ENCODE measurements around the gene NLRP6. TPM values are rescaled to one million over a fixed set of nuclear protein-coding genes. Genes with fewer than 3 reads are reported as not detected.

The NLRP6 gene
- total RNA-seq, 1 experiment from 2014 or later: not detected

DNA sequence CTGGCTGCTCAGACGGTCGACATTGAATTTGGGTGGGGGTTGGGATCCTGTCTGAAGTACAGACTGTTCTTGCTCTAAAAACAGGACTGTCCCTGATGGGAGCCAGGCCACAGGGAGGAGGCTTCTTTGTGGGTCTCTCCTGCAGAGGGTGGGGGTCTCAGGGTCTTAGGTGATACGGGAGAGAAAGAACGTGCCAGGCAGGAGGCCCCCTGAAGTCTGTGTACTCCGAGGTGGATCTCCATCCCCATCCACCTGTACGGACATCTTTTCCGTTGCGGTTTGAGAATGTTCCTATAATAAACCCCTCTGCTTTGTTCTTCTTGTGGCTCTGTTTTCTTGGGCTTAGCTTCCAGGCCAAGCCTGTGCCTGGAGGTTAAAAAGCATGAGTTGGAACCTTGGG is 25.5 kb upstream of the NLRP6 start:
- intact Hi-C loops (cut with micrococcal nuclease; ENCODE audit: unreplicated experiment): loop anchor here (10.0 kb wide), 1 partner anchor 102 kb away; no protein-coding TSS in a partner anchor
- Histone ChIP-seq H3K9me3 (ENCODE audit: low read depth, low read length, poor library complexity, severe bottlenecking) (no peaks in the 10 kb centered on the region), H3K4me3 (ENCODE audit: low read depth, low read length, poor library complexity, severe bottlenecking) (no peak overlapping the region), H3K27me3 (replicated peaks; ENCODE audit: insufficient read depth, low read depth, low read length, poor library complexity) (no peaks in the 10 kb centered on the region), H3K36me3 (ENCODE audit: insufficient read depth, low read length, poor library complexity, severe bottlenecking) (peaks cover 43% of the 10 kb centered on the region), H3K4me1 (ENCODE audit: insufficient read depth, low read length, poor library complexity, severe bottlenecking) (no peaks in the 10 kb centered on the region), H3K27ac (ENCODE audit: low read depth, low read length, poor library complexity, severe bottlenecking) (no peak overlapping the region)
- ChIA-PET POLR2A (ENCODE audit: low non-redundant PET) (no interaction called here), CTCF (no interaction called here)
- TSS peak; percentile 79 for BruUV-seq (replicated peaks)
- DNase-seq (ENCODE audit: low spot score): no peak
- TF ChIP-seq EZH2 (IDR thresholded peaks at IDR 0.05; ENCODE audit: borderline replicate concordance, low read depth, low read length, poor library complexity, severe bottlenecking): no peak
- TF ChIP-seq, protein P1, sequence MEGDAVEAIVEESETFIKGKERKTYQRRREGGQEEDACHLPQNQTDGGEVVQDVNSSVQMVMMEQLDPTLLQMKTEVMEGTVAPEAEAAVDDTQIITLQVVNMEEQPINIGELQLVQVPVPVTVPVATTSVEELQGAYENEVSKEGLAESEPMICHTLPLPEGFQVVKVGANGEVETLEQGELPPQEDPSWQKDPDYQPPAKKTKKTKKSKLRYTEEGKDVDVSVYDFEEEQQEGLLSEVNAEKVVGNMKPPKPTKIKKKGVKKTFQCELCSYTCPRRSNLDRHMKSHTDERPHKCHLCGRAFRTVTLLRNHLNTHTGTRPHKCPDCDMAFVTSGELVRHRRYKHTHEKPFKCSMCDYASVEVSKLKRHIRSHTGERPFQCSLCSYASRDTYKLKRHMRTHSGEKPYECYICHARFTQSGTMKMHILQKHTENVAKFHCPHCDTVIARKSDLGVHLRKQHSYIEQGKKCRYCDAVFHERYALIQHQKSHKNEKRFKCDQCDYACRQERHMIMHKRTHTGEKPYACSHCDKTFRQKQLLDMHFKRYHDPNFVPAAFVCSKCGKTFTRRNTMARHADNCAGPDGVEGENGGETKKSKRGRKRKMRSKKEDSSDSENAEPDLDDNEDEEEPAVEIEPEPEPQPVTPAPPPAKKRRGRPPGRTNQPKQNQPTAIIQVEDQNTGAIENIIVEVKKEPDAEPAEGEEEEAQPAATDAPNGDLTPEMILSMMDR (conservative IDR thresholded peaks at IDR 0.05; ENCODE audit: low read depth, low read length): no peak

DNA sequence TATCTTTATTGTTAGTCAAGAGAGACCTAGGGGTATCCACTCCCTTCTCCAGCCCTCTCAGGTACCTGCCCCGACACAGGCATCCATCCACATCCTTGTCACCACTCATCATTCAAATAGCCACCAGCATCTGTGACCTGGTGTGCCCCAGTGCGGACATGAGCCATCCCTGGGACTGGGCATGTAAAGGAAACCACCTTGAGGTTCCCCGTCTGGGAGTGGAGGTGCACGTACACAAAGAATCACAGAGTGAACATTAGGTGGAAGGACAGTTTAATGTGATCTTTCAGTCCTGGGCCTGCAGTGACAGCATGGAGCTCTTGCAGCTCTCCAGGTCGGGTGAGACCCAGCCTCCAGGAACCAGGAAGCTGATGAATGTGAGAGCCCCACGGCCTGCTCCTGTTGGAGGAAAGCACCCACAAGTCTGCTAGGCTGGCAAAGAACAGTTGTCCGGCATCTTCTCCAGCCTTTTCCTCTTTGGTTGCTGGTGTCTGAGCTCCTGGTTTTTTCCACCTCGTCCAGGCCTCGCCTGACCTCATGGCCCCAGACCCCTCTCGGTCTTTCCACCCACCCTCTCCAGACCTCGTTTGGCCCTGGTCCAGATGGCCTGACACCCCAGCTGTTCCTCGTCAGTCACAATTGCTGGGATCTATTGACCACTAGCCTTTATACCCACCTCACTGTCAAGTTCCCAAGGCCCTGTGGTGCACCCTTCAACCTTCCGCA is 24.9 kb upstream of the NLRP6 start:
- no peak overlapping the region for H3K27ac ChIP-seq (ENCODE audit: low read depth, low read length, poor library complexity, severe bottlenecking)
- CTCF ChIA-PET: no interaction called here
- H3K9me3 ChIP-seq (ENCODE audit: low read depth, low read length, poor library complexity, severe bottlenecking): no peaks in the 10 kb centered on the region
- no peaks in the 10 kb centered on the region for H3K27me3 ChIP-seq (replicated peaks; ENCODE audit: insufficient read depth, low read depth, low read length, poor library complexity)
- POLR2A ChIA-PET (ENCODE audit: low non-redundant PET): no interaction called here
- TF ChIP-seq, protein P1 (conservative IDR thresholded peaks at IDR 0.05; ENCODE audit: low read depth, low read length): no peak
- no peak for TF ChIP-seq EZH2 (IDR thresholded peaks at IDR 0.05; ENCODE audit: borderline replicate concordance, low read depth, low read length, poor library complexity, severe bottlenecking)
- intact Hi-C loops (cut with micrococcal nuclease; ENCODE audit: unreplicated experiment): loop anchor here (10.0 kb wide), 1 partner anchor 101 kb away; no protein-coding TSS in a partner anchor
- no peak for DNase-seq (ENCODE audit: low spot score)
- peaks cover 37% of the 10 kb centered on the region for H3K36me3 ChIP-seq (ENCODE audit: insufficient read depth, low read length, poor library complexity, severe bottlenecking)
- no TSS peak for BruUV-seq (replicated peaks)
- H3K4me3 ChIP-seq (ENCODE audit: low read depth, low read length, poor library complexity, severe bottlenecking): no peak overlapping the region
- H3K4me1 ChIP-seq (ENCODE audit: insufficient read depth, low read length, poor library complexity, severe bottlenecking): no peaks in the 10 kb centered on the region

DNA sequence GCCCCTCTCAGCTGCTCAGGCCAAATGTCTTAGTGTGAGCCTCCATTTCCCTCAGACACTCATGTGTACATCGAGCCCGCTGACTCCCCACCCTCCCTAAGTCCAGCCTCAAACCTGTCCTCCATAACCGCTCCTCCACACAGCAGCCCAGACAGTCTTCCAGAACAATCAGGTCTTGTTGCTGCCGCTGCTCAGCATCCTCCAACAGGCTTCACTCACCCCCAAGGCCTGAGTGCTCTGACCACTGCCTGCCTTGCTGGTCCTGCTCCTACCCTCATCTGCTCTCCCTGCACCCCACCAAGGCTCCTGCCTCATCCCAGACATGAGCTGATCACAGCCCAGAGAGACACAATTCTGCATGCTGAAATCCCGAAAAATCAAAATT is 24.3 kb upstream of the NLRP6 start:
- intact Hi-C loops (cut with micrococcal nuclease; ENCODE audit: unreplicated experiment): loop anchor here (10.0 kb wide), 1 partner anchor 101 kb away; no protein-coding TSS in a partner anchor
- no peaks in the 10 kb centered on the region for H3K9me3 ChIP-seq (ENCODE audit: low read depth, low read length, poor library complexity, severe bottlenecking)
- CTCF ChIA-PET: no interaction called here
- no peak overlapping the region for H3K27ac ChIP-seq (ENCODE audit: low read depth, low read length, poor library complexity, severe bottlenecking)
- no peak for DNase-seq (ENCODE audit: low spot score)
- H3K36me3 ChIP-seq (ENCODE audit: insufficient read depth, low read length, poor library complexity, severe bottlenecking): peaks cover 32% of the 10 kb centered on the region
- H3K27me3 ChIP-seq (replicated peaks; ENCODE audit: insufficient read depth, low read depth, low read length, poor library complexity): no peaks in the 10 kb centered on the region
- TF ChIP-seq, protein P1 (conservative IDR thresholded peaks at IDR 0.05; ENCODE audit: low read depth, low read length): no peak
- TF ChIP-seq EZH2 (IDR thresholded peaks at IDR 0.05; ENCODE audit: borderline replicate concordance, low read depth, low read length, poor library complexity, severe bottlenecking): no peak
- no peaks in the 10 kb centered on the region for H3K4me1 ChIP-seq (ENCODE audit: insufficient read depth, low read length, poor library complexity, severe bottlenecking)
- POLR2A ChIA-PET (ENCODE audit: low non-redundant PET): no interaction called here
- H3K4me3 ChIP-seq (ENCODE audit: low read depth, low read length, poor library complexity, severe bottlenecking): no peak overlapping the region
- no TSS peak for BruUV-seq (replicated peaks)

Data from A673 (cell line).